OCI-LY7 (cell line): Measurements from ENCODE around the gene PLPPR2.

Experiments used
- EZH2phosphoT487 ChIP-seq: fragments of 200-600 bp; sonication (generic); IDR thresholded peaks from 2 replicates; pipeline ENCODE4 v1.6.1; 2018; ENCODE audit warnings: low read depth, borderline replicate concordance, mild to moderate bottlenecking, mixed run types, antibody characterized with exemption, low read length, moderate library complexity, mixed read lengths
- TF ChIP-seq, protein P1 (sequence below): fragments of 200-600 bp; sonication (generic); conservative IDR thresholded peaks from 2 replicates; pipeline ENCODE4 v1.5.1; 2014; ENCODE audit warnings: mild to moderate bottlenecking, antibody characterized with exemption, low read length, moderate library complexity, mixed read lengths

DNA sequence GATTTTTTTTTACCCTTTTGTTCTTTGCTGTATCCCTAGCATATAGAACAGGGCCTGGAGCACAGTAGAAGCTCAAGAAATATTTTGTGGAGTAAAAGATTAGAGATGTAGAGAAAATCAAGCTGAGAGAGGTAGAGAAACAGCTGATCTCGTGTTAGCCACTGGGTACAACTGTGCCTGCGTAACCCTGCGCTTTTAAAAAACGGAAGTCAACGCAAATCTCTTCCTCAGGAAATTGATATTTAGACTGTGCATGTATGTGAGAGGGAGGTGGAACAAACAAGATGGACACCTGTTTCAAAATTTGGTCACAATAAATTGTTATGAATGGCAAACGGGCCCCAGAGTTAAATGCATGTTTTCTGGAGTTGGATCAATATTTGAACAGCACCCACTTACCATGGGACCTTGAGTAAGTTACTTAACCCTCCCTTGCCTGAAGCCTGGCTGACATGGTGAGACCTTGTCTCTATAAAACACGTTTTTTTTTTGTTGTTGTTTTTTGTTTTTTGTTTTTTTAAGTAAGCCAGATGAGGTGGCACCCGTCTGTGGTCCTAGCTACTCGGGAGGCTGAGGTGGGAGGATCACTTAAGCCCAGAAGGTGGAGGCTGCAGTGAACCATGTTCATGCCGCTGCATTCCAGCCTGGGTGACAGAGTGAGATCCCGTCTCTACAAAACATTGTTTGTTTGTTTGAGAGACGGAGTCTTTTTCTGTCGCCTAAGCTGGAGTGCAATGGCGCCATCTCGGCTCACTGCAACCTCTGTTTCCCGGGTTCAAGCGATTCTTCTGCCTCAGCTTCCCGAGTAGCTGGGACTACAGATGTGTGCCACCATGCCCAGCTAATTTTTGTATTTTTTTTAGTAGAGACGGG is 32.2 kb downstream of the PLPPR2 start:
- TF ChIP-seq, protein P1, sequence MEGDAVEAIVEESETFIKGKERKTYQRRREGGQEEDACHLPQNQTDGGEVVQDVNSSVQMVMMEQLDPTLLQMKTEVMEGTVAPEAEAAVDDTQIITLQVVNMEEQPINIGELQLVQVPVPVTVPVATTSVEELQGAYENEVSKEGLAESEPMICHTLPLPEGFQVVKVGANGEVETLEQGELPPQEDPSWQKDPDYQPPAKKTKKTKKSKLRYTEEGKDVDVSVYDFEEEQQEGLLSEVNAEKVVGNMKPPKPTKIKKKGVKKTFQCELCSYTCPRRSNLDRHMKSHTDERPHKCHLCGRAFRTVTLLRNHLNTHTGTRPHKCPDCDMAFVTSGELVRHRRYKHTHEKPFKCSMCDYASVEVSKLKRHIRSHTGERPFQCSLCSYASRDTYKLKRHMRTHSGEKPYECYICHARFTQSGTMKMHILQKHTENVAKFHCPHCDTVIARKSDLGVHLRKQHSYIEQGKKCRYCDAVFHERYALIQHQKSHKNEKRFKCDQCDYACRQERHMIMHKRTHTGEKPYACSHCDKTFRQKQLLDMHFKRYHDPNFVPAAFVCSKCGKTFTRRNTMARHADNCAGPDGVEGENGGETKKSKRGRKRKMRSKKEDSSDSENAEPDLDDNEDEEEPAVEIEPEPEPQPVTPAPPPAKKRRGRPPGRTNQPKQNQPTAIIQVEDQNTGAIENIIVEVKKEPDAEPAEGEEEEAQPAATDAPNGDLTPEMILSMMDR: no peak
- no peak for TF ChIP-seq EZH2phosphoT487
